Measurements from ENCODE around the gene UVSSA. TPM values are rescaled to one million over a fixed set of nuclear protein-coding genes. Genes with fewer than 3 reads are reported as not detected.
"Not testable (repeated sequence)": the region's sequence is repeated elsewhere in the genome, so short reads cannot be mapped to it uniquely, and the experiment has no call there.

Gene UVSSA
- total RNA-seq, 1 experiment from 2014 or later: 3.2 TPM

DNA sequence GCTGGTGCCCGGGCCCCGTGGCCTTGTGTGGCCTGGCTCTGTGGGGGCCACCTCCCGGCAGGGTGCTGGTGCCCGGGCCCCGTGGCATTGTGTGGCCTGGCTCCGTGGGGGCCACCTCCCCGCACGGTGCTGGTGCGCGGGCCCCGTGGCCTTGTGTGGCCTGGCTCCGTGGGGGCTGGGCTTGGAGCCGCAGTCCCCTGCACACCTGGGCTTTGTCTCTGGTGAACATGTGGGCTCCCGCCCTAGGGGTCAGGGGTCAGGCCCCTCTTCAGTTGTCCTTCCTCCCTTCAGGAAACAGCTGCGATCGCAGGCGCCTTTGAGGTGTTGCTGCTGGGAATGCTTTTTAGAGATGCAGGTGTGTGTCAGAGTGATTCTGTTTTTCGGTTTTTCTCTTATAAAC lies 17.2 kb downstream of the UVSSA start:
- DNase-seq (ENCODE audit: low read depth): no peak

DNA sequence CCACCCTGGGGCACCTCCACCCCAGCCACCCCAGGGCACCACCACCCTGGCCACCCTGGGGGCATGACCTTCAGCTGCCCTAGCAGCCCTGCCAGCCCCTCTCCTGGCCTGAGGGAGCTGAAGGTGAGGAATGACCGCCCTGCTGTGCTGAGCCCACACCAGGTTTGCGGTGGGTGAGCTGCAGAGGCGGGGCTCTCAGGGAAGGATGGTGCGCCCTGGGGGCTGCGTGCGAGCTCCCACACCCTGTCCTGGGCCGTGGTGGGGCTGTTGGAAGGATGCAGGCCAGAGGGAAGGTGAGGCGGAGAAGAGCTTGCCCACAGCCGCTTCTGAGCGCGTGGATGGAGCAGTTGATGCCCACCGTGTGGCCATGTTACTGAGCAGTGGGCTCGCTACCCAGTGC lies 17.7 kb downstream of the UVSSA start:
- no peak for DNase-seq (ENCODE audit: low read depth)

DNA sequence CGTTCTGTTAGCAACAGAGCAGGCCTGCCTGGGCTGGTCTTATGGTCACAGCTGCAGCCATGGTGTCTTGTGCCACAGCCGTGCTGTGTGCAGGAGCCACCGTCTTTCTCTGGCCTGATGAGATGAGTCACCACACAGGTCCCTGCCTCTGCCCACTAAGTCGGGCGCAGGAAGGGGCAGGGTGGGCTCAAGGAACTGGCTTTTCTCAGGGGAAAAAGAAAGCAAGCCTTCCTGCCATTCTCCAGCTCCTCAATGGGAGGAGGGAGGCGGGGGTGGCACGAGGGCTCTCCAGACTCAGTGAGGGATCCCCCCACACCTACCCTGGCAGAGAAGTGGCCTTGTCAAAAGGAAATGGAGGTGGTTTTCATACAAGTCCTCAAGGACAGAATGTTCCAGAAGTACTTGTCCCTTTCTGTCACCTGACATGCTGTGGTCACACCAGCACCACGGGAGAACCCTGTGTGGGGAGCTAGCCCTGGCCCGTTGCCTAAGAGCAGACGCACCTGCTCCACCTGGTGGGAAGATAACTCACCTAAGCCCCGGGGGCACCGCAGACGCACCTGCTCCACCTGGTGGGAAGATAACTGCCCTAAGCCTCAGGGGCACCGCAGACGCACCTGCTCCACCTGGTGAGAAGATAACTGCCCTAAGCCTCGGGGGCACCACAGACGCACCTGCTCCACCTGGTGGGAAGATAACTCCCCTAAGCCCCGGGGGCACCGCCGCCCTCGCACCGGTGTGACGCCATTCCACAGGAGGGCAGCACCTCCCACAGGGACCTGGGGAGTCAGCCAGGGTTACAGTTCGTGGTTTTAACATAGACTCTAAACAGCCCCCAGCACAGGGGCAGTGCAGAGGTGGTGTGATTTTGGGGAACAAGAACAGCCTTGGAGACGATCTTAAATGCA lies 18.5 kb downstream of the UVSSA start:
- no peak for DNase-seq (ENCODE audit: low read depth)

DNA sequence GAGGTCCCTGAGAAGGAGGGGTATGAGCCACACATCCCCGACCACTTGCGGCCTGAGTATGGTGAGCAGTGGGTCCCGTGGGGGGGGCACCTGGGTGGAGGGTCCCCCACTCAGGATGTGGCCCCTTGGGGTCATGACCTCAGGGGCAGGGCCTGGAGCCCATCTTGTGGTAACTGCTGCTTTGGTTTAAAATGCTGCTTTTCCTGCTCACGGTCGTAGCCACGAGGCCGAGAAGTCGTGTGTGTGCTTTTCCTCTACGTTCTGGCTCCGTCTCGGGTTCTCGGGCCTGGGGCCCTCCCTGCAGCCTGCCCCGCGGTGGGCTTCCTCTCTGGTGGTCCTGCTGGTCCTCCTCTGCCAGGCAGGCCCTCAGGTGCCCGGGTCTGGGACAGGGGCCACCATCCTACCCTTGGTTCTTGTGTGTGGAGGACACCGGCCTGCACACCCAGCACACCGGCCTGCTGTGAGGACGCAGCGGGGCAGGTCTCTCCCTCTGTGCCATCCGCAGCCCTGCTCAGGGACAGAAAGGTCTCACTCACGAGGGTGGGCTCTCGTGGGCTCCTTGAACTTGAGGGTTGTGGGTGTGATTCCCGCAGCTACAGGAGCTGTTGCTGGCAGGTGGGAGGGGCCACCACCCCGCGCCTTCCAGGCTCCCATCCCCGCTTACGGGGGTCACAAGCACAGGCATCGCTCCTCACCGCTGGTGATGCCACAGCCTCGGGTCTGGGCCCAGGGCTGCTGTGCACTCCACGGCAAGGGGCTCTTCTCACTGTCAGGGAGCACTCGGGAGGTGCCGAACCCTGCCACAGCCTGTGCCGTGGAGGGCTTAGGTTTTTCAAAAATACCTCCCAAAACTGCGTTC lies 19.6 kb downstream of the UVSSA start:
- DNase-seq (ENCODE audit: low read depth): no peak

DNA sequence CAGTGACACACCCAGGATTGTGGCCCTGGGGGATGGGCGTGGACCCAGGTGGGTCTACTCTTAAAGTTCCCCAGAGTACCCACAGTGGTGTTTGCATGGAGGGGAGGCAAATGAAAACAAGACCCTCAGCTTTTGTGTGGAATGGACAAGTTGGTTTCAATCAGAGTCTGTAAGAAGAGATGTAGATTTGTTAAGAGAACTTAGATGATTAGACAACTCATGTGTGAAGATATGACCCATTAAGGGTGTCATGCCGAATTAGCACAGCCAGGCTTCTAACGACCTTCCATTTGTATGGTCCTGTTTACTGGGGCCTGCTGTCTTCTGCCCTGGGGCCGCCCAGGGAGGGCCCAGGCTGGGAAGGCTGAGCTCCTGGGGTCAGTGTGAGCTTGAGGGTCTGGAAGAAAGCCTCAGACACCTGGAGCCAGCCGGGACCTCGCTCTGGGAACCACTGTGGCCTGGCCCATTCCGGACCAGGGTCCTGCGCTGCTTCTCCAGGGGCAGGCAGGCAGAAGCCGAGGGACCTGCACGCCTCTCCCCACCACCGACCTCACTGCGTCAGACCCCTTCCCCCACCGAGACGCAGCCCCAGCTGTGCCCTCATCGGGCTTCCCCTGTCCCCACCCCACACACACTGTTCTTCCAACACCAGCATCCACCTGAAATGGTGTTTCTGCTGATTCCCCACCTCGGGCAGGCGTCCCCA lies 20.4 kb downstream of the UVSSA start:
- no peak for DNase-seq (ENCODE audit: low read depth)

DNA sequence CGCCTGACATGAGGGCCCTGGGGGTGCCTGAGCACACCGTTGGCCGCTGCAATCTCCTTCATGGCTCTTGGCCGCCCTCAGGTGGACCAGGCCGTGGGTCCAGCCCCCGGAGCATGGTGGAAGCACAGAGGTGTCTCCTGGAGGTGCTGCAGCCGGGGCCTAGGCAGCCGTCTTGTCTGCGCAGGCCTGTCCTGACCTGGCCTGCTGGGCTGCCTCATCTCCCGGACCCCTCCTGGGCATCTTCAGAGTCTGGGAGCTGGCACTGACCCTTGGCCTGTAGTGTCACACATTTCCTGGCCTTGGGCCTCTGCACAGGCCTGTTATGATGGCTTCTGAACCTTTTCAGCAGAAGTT lies 20.9 kb downstream of the UVSSA start:
- no peak for DNase-seq (ENCODE audit: low read depth)

DNA sequence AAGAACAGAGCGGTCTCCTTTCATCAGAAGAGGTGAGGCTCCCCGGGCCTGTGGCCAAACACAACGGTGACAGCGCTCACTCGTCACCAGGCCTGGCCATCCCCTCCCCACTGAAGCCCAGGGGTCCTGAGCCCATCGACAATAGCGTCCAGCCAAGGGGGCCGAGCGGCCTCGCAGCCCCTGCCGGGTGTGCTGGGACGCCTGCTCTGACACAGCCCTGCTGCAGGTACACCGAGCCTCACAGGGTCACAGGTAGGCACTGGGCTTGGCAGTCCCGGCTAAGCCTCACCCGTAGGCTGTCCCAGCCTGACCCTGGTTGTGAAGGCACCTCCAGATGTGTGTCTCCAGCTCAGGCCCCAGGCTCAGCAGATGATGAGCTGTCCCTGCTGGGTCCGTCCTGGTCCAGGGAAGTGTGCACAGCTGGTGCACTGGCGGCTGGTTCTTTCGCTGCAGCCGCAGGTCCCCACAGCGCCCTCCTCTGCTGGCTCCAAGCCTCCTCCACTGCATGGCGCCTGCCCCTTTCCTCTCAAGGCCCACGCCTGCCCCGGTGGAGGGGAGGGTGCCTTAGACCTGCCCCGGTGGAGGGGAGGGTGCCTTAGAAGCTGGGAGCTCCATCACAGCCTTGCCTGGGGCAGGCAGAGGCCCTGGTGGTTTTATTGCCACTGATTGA lies 21.5 kb downstream of the UVSSA start:
- no peak for DNase-seq (ENCODE audit: low read depth)

DNA sequence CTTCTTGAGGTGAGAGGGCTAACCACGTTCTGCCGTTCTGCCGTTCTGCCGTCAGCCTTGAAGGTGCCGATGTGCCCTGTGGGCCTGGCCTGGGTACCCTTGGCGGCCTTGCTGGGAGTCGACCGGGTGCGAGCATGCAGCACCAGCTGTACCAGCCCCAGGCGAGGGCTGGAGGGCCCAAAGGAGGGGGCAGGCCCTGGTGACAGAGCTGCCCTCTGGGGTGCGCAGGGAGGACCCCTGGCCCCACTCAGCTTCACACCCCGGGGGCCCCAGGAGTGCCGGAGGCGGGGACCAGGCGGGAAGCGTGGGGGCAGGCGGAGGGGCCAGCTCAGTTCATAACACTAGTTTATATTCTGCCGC lies 22.1 kb downstream of the UVSSA start:
- DNase-seq (ENCODE audit: low read depth): no peak

DNA sequence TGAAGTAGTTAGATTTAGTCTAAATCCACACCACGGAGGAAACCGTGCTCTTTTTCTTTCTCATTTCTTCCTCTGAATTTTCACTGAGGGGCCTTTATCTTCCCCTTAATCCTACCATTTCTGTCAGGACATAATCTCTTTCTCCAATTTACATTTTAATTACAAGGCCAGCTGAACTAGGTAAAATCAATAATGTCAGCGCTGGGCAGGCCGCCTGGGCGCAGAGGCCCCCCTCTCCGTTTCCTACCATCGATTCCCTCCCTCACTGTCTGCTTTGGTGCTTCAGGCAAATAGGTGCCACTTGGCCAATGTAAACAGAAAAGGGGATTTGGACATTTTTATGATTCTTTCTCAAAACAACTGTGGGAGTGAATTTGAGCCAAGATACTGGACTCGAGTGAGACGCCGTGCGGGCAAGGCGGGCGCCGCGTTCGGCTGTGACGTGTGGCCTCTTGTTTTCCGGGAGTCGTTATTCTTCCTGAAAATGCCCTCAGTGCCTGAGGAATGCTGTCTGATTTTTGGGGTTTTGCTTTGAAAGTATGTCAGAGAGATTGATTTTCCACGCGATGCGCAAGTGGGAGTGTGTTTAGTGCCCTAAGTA lies 22.6 kb downstream of the UVSSA start:
- DNase-seq (ENCODE audit: low read depth): no peak

DNA sequence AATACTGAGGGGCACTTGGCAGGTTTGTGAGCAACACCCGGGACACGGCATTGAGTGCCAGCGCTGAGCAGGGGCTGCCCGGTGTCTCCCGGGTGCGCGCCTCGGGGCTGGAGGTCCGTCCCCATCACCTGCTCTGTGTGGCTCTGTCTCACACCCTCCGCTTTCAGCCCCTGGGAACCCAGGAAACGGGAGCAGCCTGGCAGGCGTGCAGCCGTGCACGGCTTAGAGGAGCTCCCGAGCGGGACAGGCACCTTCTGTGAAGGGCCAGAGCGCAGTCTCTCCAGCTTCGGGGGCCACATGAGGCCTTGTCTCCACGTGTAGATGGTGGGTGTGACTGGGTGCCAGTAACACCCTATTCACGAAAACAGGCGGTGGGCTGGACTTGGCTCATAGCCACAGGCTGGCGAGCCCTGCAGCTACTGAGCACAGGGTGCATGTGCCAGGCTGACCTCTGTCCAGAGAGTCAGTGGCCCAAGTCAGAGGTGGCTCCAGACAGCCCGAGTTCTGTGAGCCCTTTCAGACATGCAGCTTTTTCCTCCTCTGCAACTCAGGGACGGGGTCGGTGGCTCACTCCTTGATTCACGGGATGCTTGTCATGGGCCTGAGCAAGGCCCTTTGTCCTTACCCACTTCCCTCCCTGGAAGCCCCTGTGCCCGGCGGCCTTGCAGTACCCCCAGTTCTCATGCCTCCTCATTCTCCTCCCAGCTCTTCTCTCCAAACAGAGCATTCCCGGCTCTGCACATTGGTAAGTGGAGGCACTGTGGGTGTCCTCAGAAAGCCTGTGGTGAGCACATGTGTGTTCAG lies 23.5 kb downstream of the UVSSA start:
- DNase-seq (ENCODE audit: low read depth): no peak

DNA sequence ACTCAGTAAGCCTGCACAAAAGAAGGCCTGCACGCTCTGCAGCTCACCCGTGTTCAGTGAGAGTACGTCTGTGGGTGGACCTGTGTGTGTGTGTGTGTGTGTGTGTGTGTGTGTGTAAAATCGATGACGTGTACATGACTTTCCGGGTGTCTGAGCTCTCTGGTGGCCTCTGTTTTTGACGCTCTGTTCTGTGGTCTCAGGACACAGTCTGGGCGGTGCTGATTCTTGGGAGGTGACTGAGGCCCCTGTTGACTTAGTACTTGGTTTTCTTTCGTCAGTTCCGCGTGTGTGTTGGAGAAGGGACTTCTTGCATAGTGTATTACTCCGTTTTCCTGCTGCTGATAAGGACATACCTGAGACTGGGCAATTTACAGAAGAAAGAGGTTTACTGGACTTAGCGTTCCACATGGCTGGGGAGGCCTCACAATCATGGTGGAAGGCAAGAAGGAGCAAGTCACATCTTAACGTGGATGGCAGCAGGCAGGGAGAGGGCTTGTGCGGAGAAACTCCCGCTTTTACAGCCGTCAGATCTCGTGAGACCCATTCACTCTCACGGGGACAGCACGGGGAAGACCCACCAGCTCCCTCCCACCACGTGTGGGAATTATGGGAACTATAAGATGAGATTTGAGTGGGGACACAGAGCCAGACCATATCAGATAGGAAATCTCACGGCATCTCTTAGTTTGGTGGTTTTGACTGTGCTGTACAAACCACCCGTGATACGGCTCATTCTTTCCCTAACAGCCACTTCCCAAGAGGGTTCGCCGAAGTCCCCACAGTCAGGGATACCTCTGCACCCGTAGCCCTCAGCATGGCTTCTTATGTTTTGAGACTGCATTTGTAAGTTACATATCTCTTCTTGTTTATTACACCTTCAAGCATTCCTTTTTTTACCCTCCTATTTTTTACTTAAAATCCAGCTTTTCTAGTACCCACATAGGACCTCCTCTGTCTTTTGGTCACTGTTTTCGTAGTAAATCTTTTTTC lies 24.5 kb downstream of the UVSSA start:
- no peak for DNase-seq (ENCODE audit: low read depth)

DNA sequence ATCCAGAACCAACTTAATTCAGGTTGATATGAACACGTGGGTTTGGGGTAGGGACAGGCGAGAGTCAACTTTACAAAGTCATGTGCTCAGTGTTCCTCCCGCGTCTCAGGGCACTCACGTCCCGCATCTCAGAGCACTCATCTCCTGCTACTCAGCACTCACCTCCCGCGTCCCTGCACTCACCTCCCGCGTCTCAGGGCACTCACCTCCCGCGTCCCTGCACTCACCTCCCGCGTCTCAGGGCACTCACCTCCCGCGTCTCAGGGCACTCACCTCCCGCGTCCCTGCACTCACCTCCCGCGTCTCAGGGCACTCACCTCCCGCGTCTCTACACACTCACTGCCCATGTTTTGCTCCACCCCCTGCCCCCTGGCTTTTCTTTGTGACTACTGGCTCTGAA lies 25.6 kb downstream of the UVSSA start:
- DNase-seq (ENCODE audit: low read depth): not testable (repeated sequence)

DNA sequence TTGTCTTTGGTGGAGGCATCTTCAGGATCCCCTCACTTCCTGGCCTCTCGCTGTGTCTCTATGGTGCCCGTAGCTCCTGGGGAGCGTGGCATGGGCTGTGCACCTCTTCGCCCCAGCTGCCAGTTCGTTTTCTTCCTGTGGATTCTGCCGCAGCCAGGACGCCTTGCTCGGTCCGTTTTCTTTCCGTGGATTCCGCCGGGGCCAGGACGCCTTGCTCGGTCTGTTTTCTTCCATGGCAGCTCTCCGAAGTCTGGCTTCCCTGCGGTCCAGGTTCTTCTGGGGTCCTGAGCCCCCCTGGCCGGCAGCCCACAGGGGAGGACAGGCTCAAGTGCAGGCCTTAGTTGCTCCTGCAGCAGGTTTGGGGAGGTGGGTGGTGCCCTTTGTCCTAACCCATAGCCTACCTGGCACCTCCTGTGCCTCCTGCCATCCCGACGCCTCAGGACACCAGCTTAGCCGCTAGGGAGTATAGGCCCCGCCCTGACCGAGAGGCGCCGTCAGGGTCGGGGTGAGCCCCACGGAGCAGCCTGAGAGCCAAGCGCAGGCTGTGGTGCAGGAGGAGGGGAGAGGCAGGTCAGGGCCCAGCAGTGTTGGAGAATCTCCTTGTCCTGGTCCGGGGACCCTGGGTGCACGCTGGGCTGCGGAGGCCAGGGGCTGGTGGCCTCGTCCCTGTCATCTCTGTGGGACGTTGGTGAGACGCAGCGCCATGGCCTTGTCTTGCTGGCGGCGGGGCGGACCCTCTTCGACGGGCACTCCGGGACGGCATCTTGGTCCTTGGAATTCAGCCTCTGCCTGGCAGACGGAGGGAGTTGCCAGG lies 27.1 kb downstream of the UVSSA start:
- DNase-seq (ENCODE audit: low read depth): no peak

DNA sequence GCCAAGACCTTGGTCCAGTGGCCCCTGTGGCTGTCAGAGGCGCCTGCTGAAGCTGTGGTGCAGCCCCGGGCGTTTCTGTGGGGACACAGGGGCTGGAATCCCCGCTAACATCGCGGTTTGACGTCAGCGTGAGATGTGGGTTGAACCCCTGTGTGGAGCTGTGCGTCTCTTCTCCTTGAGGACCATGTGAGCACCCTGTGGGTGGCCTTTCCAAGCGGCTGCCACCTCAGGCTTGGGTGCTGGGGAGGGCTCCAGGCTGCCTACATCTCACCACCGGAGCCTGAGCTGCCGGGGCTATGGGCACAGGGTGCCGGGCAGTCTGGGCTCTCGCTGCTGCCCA lies 27.7 kb downstream of the UVSSA start:
- DNase-seq (ENCODE audit: low read depth): no peak

DNA sequence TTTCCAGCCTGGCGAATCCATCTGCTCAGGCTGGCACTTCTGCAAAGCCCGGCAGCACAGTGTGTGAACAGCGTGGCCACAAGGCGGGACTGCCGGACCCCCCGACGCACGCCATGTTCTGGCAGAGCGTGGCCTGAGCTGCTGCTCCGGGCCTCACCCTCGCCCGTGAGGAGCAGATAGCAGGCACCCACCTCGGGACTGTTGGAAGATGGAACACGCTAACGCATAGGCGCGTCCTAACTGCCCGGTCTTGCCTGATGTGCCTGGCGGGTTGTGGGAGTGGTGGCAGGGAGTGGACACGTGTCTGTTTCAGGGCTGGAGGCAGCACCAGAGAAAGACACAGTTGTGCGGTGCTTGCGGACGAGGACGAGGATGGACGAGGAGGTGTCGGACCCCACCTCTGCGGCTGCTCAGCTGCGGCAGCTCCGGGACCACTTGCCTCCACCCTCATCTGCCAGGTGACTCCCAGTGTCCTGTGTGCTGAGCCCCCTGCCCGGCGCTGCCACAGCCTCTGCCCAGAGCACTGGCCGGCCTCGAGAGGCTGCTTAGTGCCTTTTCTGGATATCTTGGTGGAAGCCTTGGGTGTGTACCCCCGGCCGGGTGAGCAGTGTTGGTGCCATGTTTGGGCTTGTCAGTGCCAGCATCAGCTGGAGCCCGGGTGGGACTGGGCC lies 28.2 kb downstream of the UVSSA start:
- no peak for DNase-seq (ENCODE audit: low read depth)

DNA sequence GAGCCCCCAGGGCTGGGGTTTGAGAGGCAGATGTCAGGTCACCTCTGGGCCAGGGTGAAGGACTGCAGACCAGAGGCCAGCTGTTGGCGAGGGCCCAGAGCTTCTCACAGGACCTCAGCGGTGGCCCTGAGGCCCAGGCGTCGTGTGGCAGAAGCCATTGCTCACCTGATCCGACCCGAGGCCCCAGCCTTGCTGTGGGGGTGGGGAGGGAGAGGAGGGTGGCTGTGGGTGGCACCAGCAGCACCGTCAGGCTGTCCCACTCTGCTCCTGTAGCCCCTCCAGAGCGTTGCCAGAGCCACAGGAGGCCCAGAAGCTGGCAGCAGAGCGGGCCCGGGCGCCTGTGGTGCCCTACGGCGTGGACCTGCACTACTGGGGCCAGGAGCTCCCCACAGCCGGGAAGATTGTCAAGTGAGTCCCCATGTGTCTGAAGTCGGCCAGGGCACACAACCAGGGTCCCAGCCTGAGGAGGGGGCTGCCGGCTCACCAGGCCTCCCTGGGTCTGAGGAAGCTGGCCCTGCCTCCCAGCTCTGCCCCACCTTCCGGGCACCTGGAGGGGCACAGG lies 28.8 kb downstream of the UVSSA start:
- no peak for DNase-seq (ENCODE audit: low read depth)

DNA sequence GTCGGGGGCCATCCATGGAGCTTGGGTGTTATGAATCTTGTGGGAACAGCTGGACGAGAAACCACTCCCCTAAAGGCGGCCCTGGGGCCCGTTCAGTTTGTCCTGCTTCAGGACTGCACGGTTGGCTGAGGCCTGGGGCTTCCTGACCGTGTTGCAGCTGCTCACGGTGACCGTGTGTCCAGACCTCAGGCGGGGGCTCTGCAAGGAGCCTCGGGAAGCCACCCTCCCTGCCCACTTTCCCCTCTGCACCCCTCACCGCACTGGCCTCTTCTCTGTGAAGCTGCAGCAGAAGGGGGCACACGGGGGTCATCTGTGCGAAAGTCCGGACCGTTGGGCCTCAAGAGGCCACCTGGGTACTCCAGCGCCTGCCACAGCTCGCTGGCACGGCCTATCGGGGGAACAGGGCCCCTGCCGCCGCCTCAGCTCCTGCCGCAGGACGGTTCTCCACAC lies 29.4 kb downstream of the UVSSA start:
- no peak for DNase-seq (ENCODE audit: low read depth)
